Gastrocnemius medialis (tissue), 4 donors: Measurements from ENCODE around the gene TMEM238. TPM values are rescaled to one million over a fixed set of nuclear protein-coding genes. Genes with fewer than 3 reads are reported as not detected.

Experiments
- ATAC-seq, 2 donors: fragments of 150-250 bp; one replicate each; pipeline ENCODE4 v1.9.1; 2016
- DNase-seq, 2 donors: peaks; one replicate each; pipeline ENCODE4 v3.0.0-alpha.2; 2019
- H3K27ac ChIP-seq, 4 donors: fragments of 200-600 bp; sonication (generic); 1 replicate in 1 of 4; 2 replicates in 3 of 4; pipeline ENCODE4 v1.5.1; 2016 to 2018; ENCODE audit warnings: mild to moderate bottlenecking in 2 of 4, moderate library complexity in 1 of 4
- H3K27me3 ChIP-seq, 3 donors: fragments of 200-600 bp; sonication (generic) in 2 of 3; 1 replicate in 1 of 3; 2 replicates in 2 of 3; pipeline versions ENCODE4 v1.5.1 to v1.6.0; 2016 to 2019; ENCODE audit warnings: mild to moderate bottlenecking in 1 of 3, moderate library complexity in 1 of 3
- H3K36me3 ChIP-seq, 2 donors: fragments of 200-600 bp; sonication (generic) in 1 of 2; one replicate each; pipeline ENCODE4 v1.5.1; 2017 to 2018
- H3K4me1 ChIP-seq, 2 donors: fragments of 200-600 bp; sonication (generic) in 1 of 2; one replicate each; pipeline ENCODE4 v1.5.1; 2016 to 2017; ENCODE audit warnings: mild to moderate bottlenecking in 2 of 2
- H3K4me3 ChIP-seq, 4 donors: fragments of 200-600 bp; sonication (generic) in 3 of 4; 1 replicate in 1 of 4; 2 replicates in 3 of 4; pipeline ENCODE4 v1.5.1; 2016 to 2019; ENCODE audit warnings: mild to moderate bottlenecking in 2 of 4
- H3K9me3 ChIP-seq, 3 donors: fragments of 200-600 bp; sonication (generic) in 2 of 3; 1 replicate in 1 of 3; 2 replicates in 2 of 3; pipeline ENCODE4 v1.5.1; 2016 to 2019
- CTCF ChIP-seq, 5 experiments: fragments of 450-650 bp in 3 of 5; fragments of 200-600 bp in 2 of 5; sonication (generic) in 2 of 5; IDR thresholded peaks in 4 of 5; conservative IDR thresholded peaks in 1 of 5; 1 replicate in 4 of 5; 2 replicates in 1 of 5; pipeline ENCODE4 v1.5.1; 2016 to 2019; ENCODE audit warnings: antibody characterized with exemption in 5 of 5, mild to moderate bottlenecking in 3 of 5, moderate library complexity in 3 of 5
- POLR2A ChIP-seq, 2 donors: fragments of 450-650 bp; IDR thresholded peaks; one replicate each; pipeline ENCODE4 v1.6.1; 2017; ENCODE audit warnings: antibody characterized with exemption in 2 of 2, mild to moderate bottlenecking in 2 of 2, moderate library complexity in 2 of 2
- in situ Hi-C, 4 donors: fragments of 200-750 bp; cut with MboI; loops; one replicate each; pipeline versions ENCODE4 v1.15.0 to v1.8.0; 2017; ENCODE audit warnings: low sequenced_read_pairs in 4 of 4
- intact Hi-C: fragments of 100-400 bp; cut with DNase I; formaldehyde crosslinking; loops from one replicate; pipeline ENCODE4 v1.15.1; 2023; ENCODE audit warnings: low total_unique reads
- total RNA-seq, 4 donors: library from RNA; depleted of rRNA; stranded (reverse); fragments of >200 nt; gene quantifications; one replicate each; pipeline versions ENCODE4 v1.1.0 to v1.2.3, GENCODE V29; 2016

TMEM238 gene
- total RNA-seq, 4 donors from 2014 or later: 1.3 to 4.7 (median 2.1) TPM

GRCh38 chr19:55355213-55355821 is 28.8 kb downstream of the TMEM238 start:
- intact Hi-C loops (no loop called here), in situ Hi-C loops (no loop called here)
- peaks cover 42 to 56% (median 54%) of the 10 kb centered on the region in 3 donors for H3K27me3 ChIP-seq

GRCh38 chr19:55354698-55355212 is 29.3 kb downstream of the TMEM238 start, which contains the start of gene COX6B2:
COX6B2 (minus strand) TSS chr19:55354719; CDS start chr19:55354521, 198 bp downstream.
- Histone ChIP-seq H3K4me3 (peak within 1 kb of the TSS; percentile 46 to 54 (median 50)), H3K36me3 (no peaks in the 10 kb centered on the region), H3K27me3 (peaks cover 42 to 57% (median 54%) of the 10 kb centered on the region in 3 donors), H3K27ac (no peak within 1 kb of the TSS), H3K4me1 (peaks cover 0 to 15% of the 10 kb centered on the region in 2 donors), H3K9me3 (no peaks in the 10 kb centered on the region)
- ATAC-seq (no peak), DNase-seq (no peak)
- intact Hi-C loops: no loop called here
- in situ Hi-C loops: no loop called here
- TF ChIP-seq POLR2A (IDR thresholded peaks at IDR 0.05): no peak
- TF ChIP-seq CTCF (IDR thresholded peaks at IDR 0.05 in 4 of 5, conservative IDR thresholded peaks at IDR 0.05 in 1 of 5): no peak

More at GRCh38 chr19:55355213-55355821, 28.8 kb downstream of the TMEM238 start:
- Histone ChIP-seq H3K27ac (no peak overlapping the region), H3K4me3 (no peak overlapping the region), H3K9me3 (no peaks in the 10 kb centered on the region), H3K4me1 (peaks cover 0 to 15% of the 10 kb centered on the region in 2 donors), H3K36me3 (no peaks in the 10 kb centered on the region)
- ATAC-seq: no peak
- DNase-seq: no peak
- TF ChIP-seq POLR2A (IDR thresholded peaks at IDR 0.05) (no peak), CTCF (IDR thresholded peaks at IDR 0.05 in 4 of 5, conservative IDR thresholded peaks at IDR 0.05 in 1 of 5) (no peak)

- in situ Hi-C loops (no loop called here), intact Hi-C loops (no loop called here)
- DNase-seq (peak in 1 of 2 donors; percentile 36), ATAC-seq (peak; percentile 84 to 86)
- Histone ChIP-seq H3K4me1 (peaks cover 0 to 15% of the 10 kb centered on the region in 2 donors), H3K9me3 (no peaks in the 10 kb centered on the region), H3K36me3 (no peaks in the 10 kb centered on the region), H3K27me3 (peaks cover 42 to 57% (median 54%) of the 10 kb centered on the region in 3 donors), H3K4me3 (peak overlapping the region; percentile 46 to 54 (median 50)), H3K27ac (no peak overlapping the region)
- TF ChIP-seq CTCF (IDR thresholded peaks at IDR 0.05 in 4 of 5, conservative IDR thresholded peaks at IDR 0.05 in 1 of 5): no peak
- TF ChIP-seq POLR2A (IDR thresholded peaks at IDR 0.05): no peak
These were observed 30.0 kb downstream of the TMEM238 start for GRCh38 chr19:55353803-55354697.

GRCh38 chr19:55353356-55353802 is 30.7 kb downstream of the TMEM238 start:
- TF ChIP-seq POLR2A (IDR thresholded peaks at IDR 0.05) (no peak), CTCF (IDR thresholded peaks at IDR 0.05 in 4 of 5, conservative IDR thresholded peaks at IDR 0.05 in 1 of 5) (no peak)
- Histone ChIP-seq H3K4me1 (peaks cover 0 to 15% of the 10 kb centered on the region in 2 donors), H3K36me3 (no peaks in the 10 kb centered on the region), H3K4me3 (peak overlapping the region; percentile 46 to 54 (median 50)), H3K27ac (no peak overlapping the region), H3K27me3 (peaks cover 42 to 57% (median 54%) of the 10 kb centered on the region in 3 donors), H3K9me3 (no peaks in the 10 kb centered on the region)
- DNase-seq (no peak), ATAC-seq (no peak)
- in situ Hi-C loops (no loop called here), intact Hi-C loops (no loop called here)
